AG09309 (cell line): ENCODE measurements around the gene MEST.
A peak's percentile ranks its signal among the peaks of the same experiment; 100 is the strongest.
"Not testable (repeated sequence)": the region's sequence is repeated elsewhere in the genome, so short reads cannot be mapped to it uniquely, and the experiment has no call there.

ENCODE experiments used
- DNase-seq: peaks from one replicate; pipeline ENCODE4 v3.0.0-alpha.2; 2010; ENCODE audit warnings: low read depth
- H3K4me3 ChIP-seq: 2 replicates; pipeline ENCODE4 v1.5.1; 2011; ENCODE audit warnings: mild to moderate bottlenecking, low read depth, low read length, moderate library complexity; ENCODE audit not compliant: control insufficient read depth
- CTCF ChIP-seq: IDR thresholded peaks from 2 replicates; pipeline ENCODE4 v1.5.1; 2011; ENCODE audit warnings: mild to moderate bottlenecking, low read depth, low read length, inconsistent platforms; ENCODE audit not compliant: insufficient read depth, control insufficient read depth; ENCODE audit errors: missing control alignments

The MEST gene

DNA sequence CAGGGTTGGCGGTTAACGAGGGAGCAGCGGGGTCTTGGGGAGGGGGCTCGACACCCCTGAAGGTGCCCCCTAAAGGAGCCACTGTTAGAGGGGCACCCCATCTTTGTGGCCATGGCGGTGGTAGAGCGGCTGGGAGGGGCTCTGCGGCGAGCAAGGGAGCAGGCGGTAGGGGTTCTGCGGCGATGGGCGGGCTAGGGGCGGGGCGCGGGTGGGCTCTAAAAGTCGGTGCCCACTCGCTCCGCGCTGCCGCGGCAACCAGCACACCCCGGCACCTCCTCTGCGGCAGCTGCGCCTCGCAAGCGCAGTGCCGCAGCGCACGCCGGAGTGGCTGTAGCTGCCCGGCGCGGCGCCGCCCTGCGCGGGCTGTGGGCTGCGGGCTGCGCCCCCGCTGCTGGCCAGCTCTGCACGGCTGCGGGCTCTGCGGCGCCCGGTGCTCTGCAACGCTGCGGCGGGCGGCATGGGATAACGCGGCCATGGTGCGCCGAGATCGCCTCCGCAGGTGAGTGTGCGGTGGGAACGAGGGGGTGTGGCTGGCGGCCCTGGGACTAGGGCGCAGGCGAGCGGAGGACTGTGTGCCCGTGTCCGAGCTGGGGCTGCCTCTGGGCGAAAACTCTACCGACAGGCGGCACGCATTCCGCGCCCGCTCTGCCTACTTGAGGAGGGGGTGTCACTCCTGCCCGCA is at the start of gene MEST:
Gene MEST (plus strand): TSS at position 245 of the 682 bp plus-strand sequence. CDS start 229 bp downstream, at position 474.
- H3K4me3 ChIP-seq: peak within 1 kb of the TSS; percentile 49
- TF ChIP-seq CTCF: no peak
- DNase-seq: no peak

DNA sequence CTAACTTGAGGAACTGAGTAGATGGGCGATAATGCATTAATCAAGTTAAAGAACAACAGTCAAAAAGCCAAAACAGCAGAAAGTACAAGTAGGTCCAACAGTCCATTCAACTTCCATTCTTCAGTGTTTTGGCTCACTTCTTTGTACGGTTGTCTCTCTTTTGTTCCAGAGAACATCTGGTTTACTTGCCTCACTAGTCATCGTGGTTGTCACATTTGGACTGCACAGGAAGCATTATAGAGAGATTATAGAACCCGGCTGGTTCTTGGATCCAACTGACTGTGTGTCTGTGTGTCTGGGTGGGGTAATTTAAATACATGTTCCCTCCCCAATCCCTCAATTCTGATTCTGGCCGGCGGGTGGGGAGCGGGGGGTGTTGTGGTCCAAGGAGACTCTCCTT is 49.3 kb upstream of the MEST start:
- no peak overlapping the region for H3K4me3 ChIP-seq
- TF ChIP-seq CTCF: no peak
- DNase-seq: no peak

- no peak overlapping the region for H3K4me3 ChIP-seq
- TF ChIP-seq CTCF: no peak
- DNase-seq: peak; percentile 27
Measured at GRCh38 chr7:130444234-130444633, 47.7 kb upstream of the MEST start.

GRCh38 chr7:130444751-130445407 is 47.0 kb upstream of the MEST start:
- no peak overlapping the region for H3K4me3 ChIP-seq
- no peak for DNase-seq
- no peak for TF ChIP-seq CTCF

DNA sequence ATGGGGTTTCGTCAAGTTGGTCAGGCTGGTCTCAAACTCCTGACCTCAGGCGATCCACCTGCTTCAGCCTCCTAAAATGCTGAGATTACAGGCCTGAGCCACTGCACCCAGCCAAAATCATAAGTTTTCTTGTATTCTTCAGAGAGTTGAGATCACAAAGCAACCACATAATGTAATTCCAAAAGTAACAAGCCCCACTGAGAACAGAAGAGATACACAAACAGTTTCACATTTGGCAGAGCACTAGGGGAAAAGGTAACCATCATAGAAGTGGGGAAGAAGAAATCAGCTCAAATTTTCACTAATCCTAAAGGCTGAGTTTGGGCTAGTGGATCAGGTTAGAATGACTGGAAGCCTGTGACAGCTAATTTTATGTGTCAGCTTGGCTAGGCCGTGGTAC is 45.6 kb upstream of the MEST start:
- H3K4me3 ChIP-seq: no peak overlapping the region
- no peak for DNase-seq
- no peak for TF ChIP-seq CTCF

GRCh38 chr7:130451344-130451743 is 40.5 kb upstream of the MEST start:
- not testable (repeated sequence) for H3K4me3 ChIP-seq, DNase-seq

- no peak overlapping the region for H3K4me3 ChIP-seq
- no peak for TF ChIP-seq CTCF
- no peak for DNase-seq
Measured at GRCh38 chr7:130452951-130453350, 38.9 kb upstream of the MEST start.
